Left colon (tissue), 2 donors: Measurements from ENCODE around the gene TEKT2. TPM values are rescaled to one million over a fixed set of nuclear protein-coding genes. Genes with fewer than 3 reads are reported as not detected.
A peak's percentile ranks its signal among the peaks of the same experiment; 100 is the strongest.

Source experiments
- ATAC-seq: fragments of 200-7000 bp; cut with Tn5 transposase; one replicate; pipeline ENCODE4 v1.9.1; 2020; ENCODE audit warnings: mild to moderate bottlenecking, moderate library complexity
- DNase-seq, 2 donors: peaks; one replicate each; pipeline ENCODE4 v3.0.0-alpha.2; 2020
- intact Hi-C, 2 donors: fragments of 100-400 bp; cut with DNase I in 1 of 2; cut with micrococcal nuclease in 1 of 2; formaldehyde crosslinking; loops; one replicate each; pipeline versions ENCODE4 v1.11.2 to v1.14.0; 2022; cut with DNase I, micrococcal nuclease
- total RNA-seq, 2 donors: library from RNA; stranded (reverse); fragmentation: NEBNext Ultra II Directional; extraction: Animal tissue kit (Norgen Biotek cat#: 25700); gene quantifications; one replicate each; pipeline ENCODE4 v1.2.1, GENCODE V29; 2021
- donor health status: DM: no; HTN: no; CAD: no.
- donor health status: DM: yes; HTN: yes; CAD: no.

TEKT2 gene
- total RNA-seq, 2 donors from 2014 or later = not detected

DNA sequence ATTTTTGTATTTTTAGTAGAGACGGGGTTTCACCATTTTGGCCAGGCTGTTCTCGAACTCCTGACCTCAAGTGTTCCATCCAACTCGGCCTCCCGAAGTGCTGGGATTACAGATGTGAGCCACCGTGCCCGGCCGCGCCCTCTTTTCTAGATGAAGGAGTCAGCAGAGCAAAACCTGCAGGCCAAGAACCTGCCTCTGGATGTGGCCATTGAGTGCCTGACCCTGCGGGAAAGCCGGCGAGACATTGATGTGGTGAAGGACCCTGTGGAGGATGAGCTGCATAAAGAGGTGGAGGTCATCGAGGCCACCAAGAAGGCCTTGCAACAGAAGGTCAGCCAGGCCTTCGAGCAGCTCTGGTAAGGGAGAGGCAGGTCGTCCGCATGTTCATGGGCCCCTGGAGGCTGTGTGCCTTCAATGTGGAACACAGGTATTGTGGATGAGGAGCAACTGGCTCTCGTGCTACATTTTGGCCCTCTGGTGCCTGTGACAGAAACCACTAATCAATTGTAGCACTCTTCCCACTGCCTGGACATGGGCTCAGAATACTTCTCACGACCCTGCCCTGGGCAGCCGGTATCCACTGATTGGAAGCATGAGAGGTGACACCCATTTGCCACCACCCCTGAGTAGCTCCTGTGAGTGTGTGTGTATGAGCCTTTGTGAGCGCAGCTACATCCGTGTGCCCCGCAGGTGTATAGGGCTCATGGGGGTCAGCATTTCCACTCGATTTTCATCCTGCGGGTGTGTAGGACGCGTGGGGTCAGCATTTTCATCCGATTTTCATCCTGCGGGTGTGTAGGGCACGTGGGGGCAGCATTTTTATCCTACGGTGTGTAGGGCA, 2.0 kb downstream of the TEKT2 start:
- intact Hi-C loops = no loop called here

DNA sequence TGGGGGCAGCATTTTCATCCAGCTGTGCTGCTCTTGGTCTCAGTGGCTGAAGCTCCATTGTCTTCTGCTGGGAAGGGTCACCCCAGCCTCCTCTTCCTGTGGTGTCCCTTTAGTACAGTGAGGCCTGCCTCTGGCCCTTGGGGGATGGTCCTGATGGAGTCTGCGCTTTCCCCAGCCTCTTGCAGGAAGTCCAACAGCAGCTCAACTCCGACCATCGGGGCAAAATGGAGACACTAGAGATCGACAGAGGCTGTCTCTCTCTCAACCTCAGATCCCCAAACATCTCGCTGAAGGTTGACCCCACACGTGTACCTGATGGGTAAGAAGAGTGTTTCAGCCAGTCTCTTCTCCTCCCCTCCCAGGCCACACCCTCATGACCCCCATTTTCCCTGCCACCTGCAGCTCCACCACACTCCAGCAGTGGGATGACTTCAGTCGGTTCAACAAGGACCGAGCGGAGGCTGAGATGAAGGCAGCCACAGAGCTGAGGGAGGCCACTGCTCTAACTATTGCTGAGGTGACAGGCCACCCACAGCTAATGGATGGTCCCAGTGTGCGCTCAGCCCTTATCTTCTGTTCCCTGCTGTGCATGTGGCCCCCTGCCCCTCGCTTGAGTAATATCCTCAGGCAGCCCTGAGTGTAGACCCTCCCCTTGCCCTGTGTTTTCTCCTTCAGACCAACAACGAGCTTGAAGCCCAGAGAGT, 2.8 kb downstream of the TEKT2 start:
- DNase-seq (no peak), ATAC-seq (no peak)
- intact Hi-C loops = no loop called here

More for the DNA sequence above, 2.0 kb downstream of the TEKT2 start:
- ATAC-seq = no peak
- no peak for DNase-seq

DNA sequence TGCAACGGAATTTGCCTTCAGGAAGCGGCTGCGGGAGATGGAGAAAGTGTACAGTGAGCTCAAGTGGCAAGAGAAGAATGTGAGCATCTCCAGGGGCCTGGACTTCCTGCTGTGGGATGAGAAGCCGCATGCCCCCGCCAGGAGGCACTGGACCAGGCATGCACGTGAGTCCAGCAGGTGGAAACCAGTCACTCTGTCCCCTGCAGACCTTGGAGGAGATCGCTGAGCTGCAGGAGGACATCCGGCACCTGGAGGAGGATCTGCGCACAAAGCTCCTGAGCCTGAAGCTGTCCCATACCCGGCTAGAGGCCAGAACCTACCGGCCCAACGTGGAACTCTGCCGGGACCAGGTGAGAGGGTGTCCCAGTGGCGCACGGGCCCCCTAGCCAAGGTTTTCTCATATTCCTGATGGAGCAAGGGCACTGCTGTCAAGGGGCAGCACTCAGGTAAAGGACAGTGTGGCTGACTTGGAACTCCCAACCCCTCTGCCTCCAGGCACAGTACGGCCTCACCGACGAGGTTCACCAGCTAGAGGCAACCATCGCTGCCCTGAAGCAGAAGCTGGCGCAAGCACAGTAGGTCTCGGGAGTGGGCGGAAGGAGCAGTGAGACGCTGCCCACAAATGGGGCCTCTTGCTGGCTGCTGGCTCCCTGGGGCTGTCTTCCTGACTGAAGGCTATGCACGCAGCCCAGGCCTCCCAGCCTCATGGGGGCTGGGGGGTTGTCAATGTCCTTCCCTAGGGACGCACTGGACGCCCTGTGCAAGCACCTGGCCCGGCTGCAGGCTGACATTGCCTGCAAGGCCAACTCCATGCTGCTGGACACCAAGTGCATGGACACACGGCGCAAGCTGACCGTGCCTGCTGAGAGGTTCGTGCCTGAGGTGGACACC, 3.6 kb downstream of the TEKT2 start:
- ATAC-seq = no peak
- no peak for DNase-seq
- intact Hi-C loops = no loop called here

DNA sequence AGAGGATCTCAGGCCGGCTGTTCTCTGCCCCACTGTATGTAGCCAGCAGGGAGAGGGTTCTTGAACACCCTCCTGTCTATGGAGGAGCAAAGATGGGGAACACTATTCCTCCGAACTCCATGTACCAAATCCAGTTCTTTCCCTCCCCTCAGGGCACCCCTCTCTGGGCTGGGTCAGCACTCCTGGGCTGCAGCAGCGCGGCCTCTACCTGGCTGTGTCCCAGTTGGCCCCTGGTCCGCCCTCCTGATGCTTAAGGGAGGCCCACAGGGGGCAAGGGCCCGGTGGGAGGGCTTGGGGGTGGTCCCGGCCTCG, 4.3 kb downstream of the TEKT2 start:
- ATAC-seq (peak; percentile 2), DNase-seq (no peak)
- intact Hi-C loops = no loop called here

DNA sequence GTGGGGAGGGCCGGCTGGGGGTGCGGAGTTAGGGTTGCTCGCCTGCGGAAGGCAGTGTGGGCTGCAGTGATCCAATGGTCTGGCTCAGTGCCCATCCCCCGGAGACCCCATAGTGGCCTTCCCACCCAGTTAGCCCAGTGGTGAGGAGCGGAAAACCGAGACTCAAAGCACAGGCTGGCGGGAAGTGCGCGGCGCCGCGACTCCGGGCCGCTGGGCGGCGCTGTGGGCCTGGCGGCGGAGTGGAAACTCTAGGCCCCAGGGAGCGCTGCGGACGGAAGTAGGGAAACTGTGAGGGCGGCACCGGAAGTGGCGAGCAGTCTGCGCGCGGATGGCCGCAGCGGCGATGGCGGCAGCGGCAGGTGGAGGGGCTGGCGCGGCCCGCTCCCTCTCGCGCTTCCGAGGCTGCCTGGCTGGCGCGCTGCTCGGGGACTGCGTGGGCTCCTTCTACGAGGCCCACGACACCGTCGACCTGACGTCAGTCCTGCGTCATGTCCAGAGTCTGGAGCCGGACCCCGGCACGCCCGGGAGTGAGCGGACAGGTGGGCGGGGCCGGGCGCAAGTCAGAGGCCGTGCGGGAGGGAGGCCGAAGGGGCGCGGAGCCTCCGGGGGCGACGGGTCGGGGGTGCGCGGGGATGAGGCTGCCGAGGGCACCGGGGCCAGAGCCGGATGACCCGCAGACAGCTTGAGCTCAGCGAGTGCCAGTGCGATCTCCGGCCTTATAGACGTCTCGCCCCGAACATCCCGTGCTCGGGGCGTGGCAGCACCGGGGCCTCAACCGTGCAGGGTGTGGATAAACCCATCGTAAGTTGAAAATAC, 4.9 kb downstream of the TEKT2 start, which contains the start of gene ADPRS:
Gene ADPRS (plus strand): TSS at position 316 of the 816 bp plus-strand sequence. CDS start 13 bp downstream, at position 329.
- DNase-seq (peak; percentile 86 to 90), ATAC-seq (peak; percentile 89)
- intact Hi-C loops = no loop called here

DNA sequence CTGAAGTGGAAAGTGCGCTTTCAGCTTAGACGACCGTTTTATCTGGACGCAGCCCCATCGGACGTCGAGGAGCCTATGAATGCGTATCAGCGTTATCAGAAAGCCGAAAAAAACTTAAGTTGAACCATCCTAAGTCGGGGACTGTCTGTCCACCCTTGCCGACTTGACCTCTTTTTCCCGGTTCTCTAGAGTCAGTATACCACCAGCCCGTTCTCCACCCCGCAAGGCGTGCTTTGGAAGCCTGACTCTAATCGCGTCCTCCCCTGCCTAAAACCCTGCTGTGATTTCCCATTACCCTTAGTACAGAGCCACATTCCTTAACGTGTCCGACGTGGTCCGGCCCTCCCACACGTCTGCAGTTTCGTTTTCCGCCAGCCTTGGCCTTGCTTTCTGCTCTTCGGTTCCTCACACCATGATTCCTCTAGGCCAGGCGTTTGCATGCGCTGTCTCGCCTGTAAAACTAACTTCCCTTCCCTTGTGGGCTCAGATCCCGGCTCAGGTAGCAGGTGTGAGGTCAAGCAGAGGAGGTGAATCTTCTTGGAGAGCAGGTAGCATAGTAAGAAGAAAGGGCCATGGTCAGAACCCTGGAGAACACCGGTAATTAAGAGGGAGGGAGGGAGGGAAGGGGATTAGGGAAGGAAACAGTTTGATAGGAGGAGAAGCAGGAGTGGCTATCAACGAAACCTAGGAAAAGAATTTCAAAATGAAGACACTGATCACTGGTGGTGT, 5.7 kb downstream of the TEKT2 start:
- DNase-seq = peak in 1 of 2 donors; percentile 41
- ATAC-seq = peak; percentile 41
- intact Hi-C loops = loop anchor here in 1 of 2 donors (10.0 kb wide), 1 partner anchor 195 kb away; no protein-coding TSS in a partner anchor

DNA sequence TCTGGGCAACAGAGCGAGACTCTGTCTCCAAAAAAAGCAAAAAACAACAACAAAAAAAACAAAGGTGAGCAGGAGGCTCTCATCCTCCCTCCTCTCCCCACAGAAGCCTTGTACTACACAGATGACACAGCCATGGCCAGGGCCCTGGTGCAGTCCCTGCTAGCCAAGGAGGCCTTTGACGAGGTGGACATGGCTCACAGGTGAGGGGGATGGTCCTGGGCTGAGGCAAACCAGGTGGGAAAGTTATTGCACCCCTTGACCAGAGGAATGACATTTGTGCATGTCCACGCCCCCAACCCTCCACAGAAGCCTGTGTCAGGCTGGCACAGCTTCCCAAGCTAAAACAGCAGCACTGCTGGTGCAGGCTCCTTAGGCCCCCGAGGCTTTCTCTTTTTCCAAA, 7.2 kb downstream of the TEKT2 start:
- intact Hi-C loops = loop anchor here in 1 of 2 donors (10.0 kb wide), 1 partner anchor 194 kb away; no protein-coding TSS in a partner anchor
- no peak for ATAC-seq
- DNase-seq = no peak

DNA sequence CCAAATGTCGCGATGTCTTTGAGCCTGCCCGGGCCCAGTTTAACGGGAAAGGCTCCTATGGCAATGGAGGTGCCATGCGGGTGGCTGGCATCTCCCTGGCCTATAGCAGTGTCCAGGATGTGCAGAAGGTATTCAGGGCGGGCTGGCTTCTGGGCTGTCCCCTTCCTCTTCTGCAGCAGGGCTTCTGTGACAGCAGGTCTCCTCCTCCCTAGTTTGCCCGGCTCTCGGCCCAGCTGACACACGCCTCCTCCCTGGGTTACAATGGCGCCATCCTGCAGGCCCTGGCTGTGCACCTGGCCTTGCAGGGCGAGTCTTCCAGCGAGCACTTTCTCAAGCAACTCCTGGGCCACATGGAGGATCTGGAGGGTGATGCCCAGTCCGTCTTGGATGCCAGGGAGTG, 7.8 kb downstream of the TEKT2 start:
- ATAC-seq (no peak), DNase-seq (no peak)
- intact Hi-C loops = loop anchor here in 1 of 2 donors (10.0 kb wide), 1 partner anchor 193 kb away; no protein-coding TSS in a partner anchor

DNA sequence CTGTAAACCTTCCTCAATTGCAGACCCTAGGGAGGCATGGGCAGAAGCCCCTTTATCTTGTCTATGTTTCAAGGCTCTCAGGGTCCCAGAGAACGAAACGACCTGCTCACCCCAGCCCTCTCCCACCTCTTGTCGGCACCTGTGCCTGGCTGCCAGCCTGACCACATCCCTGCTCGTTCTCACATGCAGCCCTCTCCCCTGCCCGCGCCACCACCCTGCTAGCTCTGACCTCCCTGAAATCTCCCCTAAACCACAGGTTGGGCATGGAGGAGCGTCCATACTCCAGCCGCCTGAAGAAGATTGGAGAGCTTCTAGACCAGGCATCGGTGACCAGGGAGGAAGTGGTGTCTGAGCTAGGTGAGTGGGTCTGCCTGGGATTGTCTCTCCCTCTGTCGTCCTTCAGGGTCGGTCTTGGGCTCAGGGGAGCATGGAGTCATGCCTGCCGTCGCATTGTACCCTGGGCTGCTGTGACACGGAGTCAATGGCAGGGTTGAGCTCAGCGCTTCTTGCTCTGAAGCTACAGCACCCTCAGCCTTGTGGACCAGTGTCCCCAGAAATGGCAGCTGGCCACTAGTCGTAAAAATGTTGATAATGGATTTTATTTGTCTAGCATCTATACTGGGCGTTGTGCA, 8.4 kb downstream of the TEKT2 start:
- intact Hi-C loops = loop anchor here in 1 of 2 donors (10.0 kb wide), 1 partner anchor 193 kb away; no protein-coding TSS in a partner anchor
- no peak for DNase-seq
- no peak for ATAC-seq

DNA sequence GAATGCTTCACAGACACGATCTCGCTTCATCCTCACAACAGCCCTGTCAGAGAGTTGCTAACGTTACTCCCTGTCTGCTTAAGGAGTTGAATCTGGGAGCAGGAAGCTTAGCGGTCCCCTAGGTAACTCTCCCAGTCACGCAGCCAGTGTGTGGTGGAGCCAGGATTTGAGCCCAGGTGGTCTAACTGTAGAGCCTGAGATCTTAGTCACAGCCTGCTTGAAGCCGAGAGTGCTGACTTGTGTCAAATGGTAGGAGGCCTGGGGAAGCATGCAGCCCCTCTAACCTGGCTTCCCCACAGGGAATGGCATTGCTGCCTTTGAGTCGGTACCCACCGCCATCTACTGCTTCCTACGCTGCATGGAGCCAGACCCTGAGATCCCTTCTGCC, 8.9 kb downstream of the TEKT2 start:
- no peak for ATAC-seq
- no peak for DNase-seq
- intact Hi-C loops = loop anchor here in 1 of 2 donors (10.0 kb wide), 1 partner anchor 192 kb away; no protein-coding TSS in a partner anchor

DNA sequence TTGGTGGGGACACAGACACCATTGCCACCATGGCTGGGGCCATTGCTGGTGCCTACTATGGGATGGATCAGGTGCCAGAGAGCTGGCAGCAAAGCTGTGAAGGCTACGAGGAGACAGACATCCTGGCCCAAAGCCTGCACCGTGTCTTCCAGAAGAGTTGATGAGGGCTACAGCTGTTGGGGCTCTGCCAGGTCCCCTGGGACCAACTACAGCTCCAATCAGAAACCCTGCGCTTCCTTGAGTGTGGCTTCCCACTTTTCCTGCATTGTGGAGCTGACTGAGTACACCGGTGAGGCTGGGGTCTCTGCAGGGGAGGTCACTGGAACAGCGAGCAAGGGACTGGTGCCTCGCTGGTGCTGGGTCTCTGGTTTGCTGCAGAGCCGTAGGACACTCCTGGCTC, 9.3 kb downstream of the TEKT2 start:
- ATAC-seq = no peak
- intact Hi-C loops = loop anchor here in 1 of 2 donors (10.0 kb wide), 1 partner anchor 192 kb away; no protein-coding TSS in a partner anchor
- DNase-seq = no peak

DNA sequence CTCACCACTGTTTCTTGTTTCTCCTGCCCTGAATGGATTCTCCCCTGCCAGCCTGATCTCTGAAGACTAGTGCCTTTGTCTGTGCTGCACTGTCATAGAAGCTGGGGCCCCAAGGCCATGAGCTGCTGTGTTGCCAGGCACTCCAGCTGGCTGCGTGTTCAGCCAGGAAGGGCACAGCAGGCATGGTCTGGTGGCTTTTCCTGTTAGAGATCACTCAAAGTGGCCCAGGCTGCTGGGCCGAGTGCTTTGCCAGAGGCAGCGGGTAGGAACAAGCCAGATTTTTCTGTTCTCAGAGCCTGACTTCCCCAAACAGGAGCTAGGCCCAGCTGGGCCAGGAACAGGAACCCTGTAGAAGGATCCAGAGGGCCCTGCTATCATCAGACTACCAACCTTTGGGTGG, 10.0 kb downstream of the TEKT2 start:
- intact Hi-C loops = loop anchor here in 1 of 2 donors (10.0 kb wide), 1 partner anchor 191 kb away; no protein-coding TSS in a partner anchor
- ATAC-seq (no peak), DNase-seq (no peak)

DNA sequence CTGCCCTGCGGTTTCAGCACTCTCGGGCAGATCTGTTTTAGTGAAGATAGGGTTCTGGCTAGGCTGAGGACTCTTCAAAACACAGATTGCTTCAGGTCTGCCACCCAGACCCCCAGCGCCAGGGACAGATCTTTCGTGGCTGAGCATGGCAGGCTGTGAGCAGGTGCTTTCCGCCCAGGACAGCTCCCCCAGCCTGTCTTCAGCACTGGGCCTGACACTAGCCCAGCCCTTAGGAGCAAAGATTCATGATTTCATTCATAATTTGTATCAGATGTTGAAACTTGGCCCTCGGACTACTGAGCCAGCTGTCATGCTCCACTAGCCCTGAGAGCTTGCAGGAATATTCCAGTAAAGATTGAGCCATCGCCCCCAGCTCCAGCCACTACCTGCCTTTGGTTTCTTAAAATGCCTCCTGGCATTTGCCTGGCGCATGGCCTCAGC, 10.7 kb downstream of the TEKT2 start:
- ATAC-seq (no peak), DNase-seq (no peak)
- intact Hi-C loops = loop anchor here in 1 of 2 donors (10.0 kb wide), 1 partner anchor 190 kb away; no protein-coding TSS in a partner anchor

DNA sequence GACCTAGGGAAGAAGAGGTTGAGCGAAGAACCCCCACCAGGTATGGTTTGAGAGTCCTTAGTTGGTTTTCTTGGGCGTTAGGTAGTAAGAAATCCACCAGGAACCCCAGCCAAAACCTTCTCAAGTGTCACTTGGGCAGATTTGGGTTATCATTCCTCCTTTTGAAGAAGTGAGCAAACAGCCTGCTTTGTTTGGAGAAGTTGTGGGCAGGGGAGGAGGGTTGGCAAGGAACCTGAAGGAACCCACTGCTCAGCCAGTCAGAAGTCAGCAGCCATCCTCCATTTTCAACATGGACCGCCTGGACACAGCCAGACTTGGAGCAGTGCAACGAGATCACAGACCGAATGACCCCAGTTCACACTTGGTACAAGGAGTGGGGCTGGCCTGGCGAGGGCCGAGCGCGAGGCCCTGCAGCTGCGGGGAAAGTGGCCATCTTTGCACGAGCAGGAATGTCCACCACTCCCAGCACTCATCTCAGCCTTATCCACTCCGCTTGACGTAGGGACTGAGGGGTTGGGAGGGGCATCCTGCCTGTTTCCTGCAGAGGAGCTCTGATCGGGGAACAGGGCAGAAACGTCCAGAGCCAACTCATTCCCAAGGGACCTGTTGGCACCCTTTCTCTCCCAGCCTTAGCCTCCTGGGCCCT, 12.0 kb downstream of the TEKT2 start:
- DNase-seq = no peak
- intact Hi-C loops = loop anchor here in 1 of 2 donors (10.0 kb wide), 1 partner anchor 189 kb away; no protein-coding TSS in a partner anchor
- ATAC-seq = no peak

DNA sequence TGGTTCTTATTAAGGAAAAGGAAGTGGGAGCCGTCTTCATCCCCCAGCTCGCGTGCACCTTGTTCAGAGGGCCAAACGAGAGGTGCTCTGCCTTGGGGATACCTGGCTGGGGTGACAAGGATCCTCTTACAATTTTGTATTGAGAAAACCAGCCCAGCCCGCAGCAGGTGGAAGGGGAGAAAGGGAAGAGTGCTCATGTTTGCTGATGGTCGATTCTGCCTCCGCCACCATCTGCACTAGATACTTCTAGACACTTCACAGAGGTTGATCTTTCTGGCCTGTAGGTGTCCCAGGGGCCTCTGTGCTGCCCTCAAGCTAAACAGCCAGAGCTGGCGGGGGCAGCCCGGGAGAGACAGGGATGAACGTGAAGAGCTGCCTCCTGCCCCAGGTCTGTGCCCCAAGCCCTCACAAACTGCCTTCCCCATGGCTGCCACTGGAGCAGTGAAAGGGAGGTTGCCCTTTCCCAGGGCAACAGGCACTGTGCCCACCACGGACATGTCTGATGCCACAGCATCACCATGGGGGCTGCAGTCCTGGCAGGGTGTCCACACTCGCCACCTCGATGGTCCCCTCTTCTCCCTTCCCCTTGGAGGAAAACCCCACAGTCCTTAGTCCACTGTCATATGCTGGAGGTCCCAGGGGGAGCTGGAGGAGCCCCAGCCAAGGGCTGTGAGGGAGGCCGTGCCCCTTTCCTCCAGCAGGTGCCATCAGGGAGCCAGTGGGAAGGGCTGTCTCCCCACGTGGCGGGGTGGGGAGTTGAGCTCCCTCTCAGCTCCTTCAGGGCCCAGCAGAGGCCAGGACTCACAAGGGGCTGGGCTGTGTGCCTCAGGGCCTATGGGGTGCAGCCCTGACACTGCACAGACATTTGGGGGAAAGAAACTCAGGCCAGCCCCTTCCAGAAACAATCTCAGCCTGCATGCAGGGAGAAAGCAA, 12.9 kb downstream of the TEKT2 start:
- no peak for DNase-seq
- ATAC-seq = no peak
- intact Hi-C loops = loop anchor here in 1 of 2 donors (10.0 kb wide), 1 partner anchor 188 kb away; no protein-coding TSS in a partner anchor
